H1 (cell line): ENCODE data around the gene PRKAB1. TPM values are rescaled to one million over a fixed set of nuclear protein-coding genes. Genes with fewer than 3 reads are reported as not detected.

Experiments used
- ATF3 ChIP-seq: IDR thresholded peaks from 2 replicates; pipeline ENCODE4 v1.6.1; 2011; ENCODE audit warnings: low read depth, mild to moderate bottlenecking, low read length; ENCODE audit not compliant: insufficient read depth
- CBX8 ChIP-seq: fragments of 300-800, 300-1000 bp; sonication (generic); IDR thresholded peaks from 2 replicates; pipeline ENCODE4 v1.7.1; 2016; ENCODE audit warnings: low read depth, low read length, borderline replicate concordance
- CHD7 ChIP-seq: fragments of 300-600 bp; sonication (generic); IDR thresholded peaks from 2 replicates; pipeline ENCODE4 v1.7.1; 2012; ENCODE audit warnings: low read length, moderate library complexity, mild to moderate bottlenecking, inconsistent platforms; ENCODE audit not compliant: insufficient replicate concordance
- EP300 ChIP-seq, 2 experiments: IDR thresholded peaks; 1 replicate in 1 of 2; 2 replicates in 1 of 2; pipeline ENCODE4 v1.6.1; 2011 to 2012; ENCODE audit warnings: low read depth in 2 of 2, low read length in 2 of 2, mild to moderate bottlenecking in 2 of 2, borderline replicate concordance in 1 of 2, inconsistent platforms in 1 of 2, moderate library complexity in 1 of 2
- HDAC6 ChIP-seq: IDR thresholded peaks from one replicate; pipeline ENCODE4 v1.7.1; 2012; ENCODE audit warnings: low read depth, mild to moderate bottlenecking, inconsistent platforms, low read length, moderate library complexity
- NANOG ChIP-seq: IDR thresholded peaks from 2 replicates; pipeline ENCODE4 v1.6.1; 2011; ENCODE audit warnings: low read length, low read depth, mild to moderate bottlenecking, inconsistent platforms; ENCODE audit not compliant: insufficient read depth, poor library complexity, severe bottlenecking
- SIRT6 ChIP-seq: IDR thresholded peaks from one replicate; pipeline ENCODE4 v1.7.1; 2012; ENCODE audit warnings: low read length, inconsistent platforms
- TAF1 ChIP-seq: IDR thresholded peaks from 2 replicates; pipeline ENCODE4 v1.6.1; 2011; ENCODE audit warnings: mild to moderate bottlenecking, low read depth, low read length
- TEAD4 ChIP-seq: IDR thresholded peaks from 2 replicates; pipeline ENCODE4 v1.6.1; 2012; ENCODE audit warnings: low read depth, low read length, inconsistent platforms, mixed read lengths
- USF2 ChIP-seq: IDR thresholded peaks from 2 replicates; pipeline ENCODE4 v1.6.1; 2011; ENCODE audit warnings: low read length, improper control_type of control experiment
- polyA plus RNA-seq, 7 experiments: library from polyadenylated mRNA; depleted of rRNA in 3 of 7; stranded (reverse) in 5 of 7; unstranded in 2 of 7; fragments of >200 nt in 5 of 7; fragments of 200-250 nt in 2 of 7; gene quantifications; 1 replicate in 5 of 7; 2 replicates in 1 of 7; 4 replicates in 1 of 7; pipeline versions ENCODE4 v1.2.1 to v1.2.3, GENCODE V29; 2011 to 2013; ENCODE audit warnings: missing spikeins in 2 of 7, mixed read lengths in 2 of 7
- total RNA-seq: library from RNA; stranded (reverse); fragmentation: NEBNext Ultra II Directional; extraction: Animal tissue kit (Norgen Biotek cat#: 25700); gene quantifications from 2 replicates; pipeline ENCODE4 v1.2.1, GENCODE V29; 2021

PRKAB1 gene
- total and polyA plus RNA-seq, 2 of the 8 experiments (the other 6 are each of a cell fraction or from before 2014, with no cell fraction given): 24.0 to 32.1 TPM

- TF ChIP-seq CHD7 (no peak), EP300 (IDR thresholded peaks at IDR 0.05; ENCODE audit: borderline replicate concordance in 1 of 2, low read depth in 2 of 2, low read length in 2 of 2) (no peak), CBX8 (no peak), HDAC6 (no peak), NANOG (no peak), SIRT6 (no peak), TEAD4 (no peak), ATF3 (no peak), USF2 (no peak), TAF1 (no peak)
These were observed 4.3 kb downstream of the PRKAB1 start (continued) for GRCh38 chr12:119672194-119672593.
